SK-N-MC (cell line): ENCODE measurements around the gene MBIP.

Source experiments
- EZH2 ChIP-seq: fragments of 200-600 bp; sonication (generic); IDR thresholded peaks from one replicate; pipeline ENCODE4 v1.6.1; 2017; ENCODE audit warnings: antibody characterized with exemption
- FOXP2 ChIP-seq: optimal IDR thresholded peaks from 2 replicates; pipeline ENCODE3; 2011; ENCODE audit warnings: mild to moderate bottlenecking, moderate library complexity; ENCODE audit not compliant: insufficient read depth; ENCODE audit errors: extremely low read length, control extremely low read depth
- POLR2AphosphoS5 ChIP-seq: IDR thresholded peaks from 2 replicates; pipeline ENCODE4 v1.6.1; 2012; ENCODE audit warnings: mild to moderate bottlenecking, low read depth, low read length, borderline replicate concordance

GRCh38 chr14:36367985-36368774, 47.7 kb upstream of the MBIP start:
- no peak for TF ChIP-seq POLR2AphosphoS5
- no peak for TF ChIP-seq EZH2
- no peak for TF ChIP-seq FOXP2
